Type B pancreatic cell (in vitro differentiated cells): ENCODE measurements around the gene CDK5. TPM values are rescaled to one million over a fixed set of nuclear protein-coding genes. Genes with fewer than 3 reads are reported as not detected.

ENCODE experiments used
- DNase-seq: peaks from one replicate; pipeline ENCODE4 v3.0.0; 2021; ENCODE audit warnings: mixed read lengths; ENCODE audit not compliant: unreplicated experiment; ENCODE audit errors: extremely low spot score
- H3K27ac Mint-ChIP-seq: 2 replicates; pipeline ENCODE4 v1.8.0; 2021; ENCODE audit warnings: mild to moderate bottlenecking, mixed read lengths
- H3K27me3 Mint-ChIP-seq: 2 replicates; pipeline ENCODE4 v1.8.0; 2021; ENCODE audit warnings: mixed read lengths
- H3K36me3 Mint-ChIP-seq: 2 replicates; pipeline ENCODE4 v1.8.0; 2021; ENCODE audit warnings: mixed read lengths
- H3K4me1 Mint-ChIP-seq: one replicate; pipeline ENCODE4 v1.8.0; 2021; ENCODE audit warnings: mixed read lengths; ENCODE audit not compliant: unreplicated experiment
- H3K4me3 Mint-ChIP-seq: 2 replicates; pipeline ENCODE4 v1.8.0; 2021; ENCODE audit warnings: mild to moderate bottlenecking, mixed read lengths
- H3K9me3 Mint-ChIP-seq: 2 replicates; pipeline ENCODE4 v1.8.0; 2021; ENCODE audit warnings: mixed read lengths
- total RNA-seq: library from RNA; stranded (reverse); gene quantifications from 2 replicates; pipeline ENCODE4 v1.2.1, GENCODE V29; 2021; ENCODE audit warnings: low replicate concordance
- TF ChIP-seq, protein P1 (sequence below): fragments of 200-600 bp; sonication (generic); conservative IDR thresholded peaks from 2 replicates; pipeline ENCODE4 v1.5.0; 2021; ENCODE audit warnings: antibody characterized with exemption, mild to moderate bottlenecking

The CDK5 gene
- total RNA-seq, 1 donor from 2014 or later, result 20.5 TPM

DNA sequence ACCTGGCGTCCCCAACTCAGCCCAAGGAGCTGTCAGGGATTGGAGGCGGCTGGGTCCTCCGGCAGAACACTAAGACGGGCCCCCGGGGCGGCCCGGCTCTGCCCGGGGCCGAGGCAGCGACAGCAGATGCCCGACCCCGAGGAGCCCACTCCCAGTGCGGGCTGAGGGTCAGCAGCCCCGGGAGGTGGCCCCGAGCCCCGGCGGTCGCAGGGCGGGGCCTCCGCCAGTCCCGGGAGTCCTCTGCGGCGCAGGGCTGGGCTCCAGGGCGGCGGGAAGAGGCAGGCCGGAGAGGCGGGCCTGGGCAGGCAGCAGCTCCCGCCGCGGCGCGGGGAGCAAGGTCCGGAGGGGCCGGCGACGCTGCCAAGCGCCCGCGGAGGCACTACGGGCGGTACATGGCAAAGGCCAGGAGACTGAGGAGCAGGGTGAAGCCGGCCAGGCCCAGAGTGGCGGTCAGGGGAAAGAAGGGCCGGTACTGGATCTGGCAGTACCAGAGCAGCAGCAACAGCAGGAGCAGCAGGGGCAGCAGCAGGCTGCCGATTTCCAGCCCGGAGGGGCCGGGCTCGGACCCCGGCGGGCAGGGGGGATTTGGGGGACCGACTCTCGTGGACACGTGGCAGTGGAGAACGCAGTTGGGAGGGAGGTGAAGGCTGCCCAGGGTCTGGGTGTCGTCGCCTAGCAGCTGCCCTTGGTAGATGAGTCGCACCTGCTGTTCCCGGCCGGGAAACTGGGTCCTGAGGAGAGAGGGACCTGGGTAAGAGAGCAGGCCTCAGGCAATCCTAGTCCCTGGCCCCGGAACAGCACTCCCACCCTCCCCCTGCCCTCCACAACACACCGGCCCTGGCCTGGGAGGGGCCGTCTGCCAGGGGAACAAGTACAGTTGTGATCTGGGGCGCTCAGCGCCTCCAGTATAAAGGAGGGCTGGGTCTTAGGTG, 23.7 kb upstream of the CDK5 start:
- TF ChIP-seq, protein P1, sequence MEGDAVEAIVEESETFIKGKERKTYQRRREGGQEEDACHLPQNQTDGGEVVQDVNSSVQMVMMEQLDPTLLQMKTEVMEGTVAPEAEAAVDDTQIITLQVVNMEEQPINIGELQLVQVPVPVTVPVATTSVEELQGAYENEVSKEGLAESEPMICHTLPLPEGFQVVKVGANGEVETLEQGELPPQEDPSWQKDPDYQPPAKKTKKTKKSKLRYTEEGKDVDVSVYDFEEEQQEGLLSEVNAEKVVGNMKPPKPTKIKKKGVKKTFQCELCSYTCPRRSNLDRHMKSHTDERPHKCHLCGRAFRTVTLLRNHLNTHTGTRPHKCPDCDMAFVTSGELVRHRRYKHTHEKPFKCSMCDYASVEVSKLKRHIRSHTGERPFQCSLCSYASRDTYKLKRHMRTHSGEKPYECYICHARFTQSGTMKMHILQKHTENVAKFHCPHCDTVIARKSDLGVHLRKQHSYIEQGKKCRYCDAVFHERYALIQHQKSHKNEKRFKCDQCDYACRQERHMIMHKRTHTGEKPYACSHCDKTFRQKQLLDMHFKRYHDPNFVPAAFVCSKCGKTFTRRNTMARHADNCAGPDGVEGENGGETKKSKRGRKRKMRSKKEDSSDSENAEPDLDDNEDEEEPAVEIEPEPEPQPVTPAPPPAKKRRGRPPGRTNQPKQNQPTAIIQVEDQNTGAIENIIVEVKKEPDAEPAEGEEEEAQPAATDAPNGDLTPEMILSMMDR, result no peak
- no peak for DNase-seq
- Mint-ChIP-seq H3K27me3 (no peaks in the 10 kb centered on the region), H3K4me1 (peaks cover 32% of the 10 kb centered on the region), H3K4me3 (peak overlapping the region; percentile 96), H3K36me3 (no peaks in the 10 kb centered on the region), H3K27ac (peak overlapping the region; percentile 43), H3K9me3 (no peaks in the 10 kb centered on the region)

GRCh38 chr7:151080522-151081169, 22.9 kb upstream of the CDK5 start, which contains the start of gene FASTK:
FASTK (minus strand) TSS chr7:151080809; CDS start chr7:151080766, 43 bp downstream.
- TF ChIP-seq, protein P1, result no peak
- H3K4me1 Mint-ChIP-seq, result peaks cover 30% of the 10 kb centered on the region
- H3K36me3 Mint-ChIP-seq, result no peaks in the 10 kb centered on the region
- H3K9me3 Mint-ChIP-seq, result no peaks in the 10 kb centered on the region
- DNase-seq, result peak; percentile 90
- peak within 1 kb of the TSS; percentile 96 for H3K4me3 Mint-ChIP-seq
- H3K27me3 Mint-ChIP-seq, result no peaks in the 10 kb centered on the region
- H3K27ac Mint-ChIP-seq, result peak within 1 kb of the TSS; percentile 95

DNA sequence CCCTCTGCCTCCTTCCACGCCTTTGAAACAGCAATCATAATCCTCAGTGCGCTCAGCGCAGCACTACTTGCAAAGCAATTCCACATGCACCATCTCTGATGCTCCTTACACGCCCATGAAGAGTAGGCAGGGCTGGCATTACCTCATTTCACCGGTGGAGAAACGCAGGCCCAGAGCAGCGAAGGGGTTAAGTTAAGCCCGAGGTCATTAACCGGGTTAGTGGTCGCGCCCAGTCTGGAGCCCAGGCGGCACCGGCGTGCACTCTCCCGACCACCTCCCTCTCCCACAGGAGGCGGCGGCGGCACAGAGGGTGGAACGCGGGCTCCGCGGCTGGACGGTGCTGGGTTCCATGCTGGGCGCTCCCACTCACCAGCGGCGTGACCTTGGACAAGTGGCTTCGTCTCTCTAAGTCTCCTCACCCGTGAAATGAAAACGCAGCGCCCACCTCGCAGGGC, 22.4 kb upstream of the CDK5 start:
- DNase-seq, result no peak
- no peaks in the 10 kb centered on the region for H3K9me3 Mint-ChIP-seq
- H3K36me3 Mint-ChIP-seq, result no peaks in the 10 kb centered on the region
- H3K27me3 Mint-ChIP-seq, result no peaks in the 10 kb centered on the region
- H3K4me1 Mint-ChIP-seq, result peaks cover 24% of the 10 kb centered on the region
- H3K4me3 Mint-ChIP-seq, result peak overlapping the region; percentile 96
- TF ChIP-seq, protein P1, result no peak
- peak overlapping the region; percentile 95 for H3K27ac Mint-ChIP-seq

GRCh38 chr7:151079199-151079910, 21.7 kb upstream of the CDK5 start:
- Mint-ChIP-seq H3K9me3 (no peaks in the 10 kb centered on the region), H3K36me3 (no peaks in the 10 kb centered on the region), H3K4me3 (peak overlapping the region; percentile 96), H3K27me3 (no peaks in the 10 kb centered on the region), H3K27ac (peak overlapping the region; percentile 95), H3K4me1 (peaks cover 20% of the 10 kb centered on the region)
- TF ChIP-seq, protein P1, result no peak
- DNase-seq, result no peak

DNA sequence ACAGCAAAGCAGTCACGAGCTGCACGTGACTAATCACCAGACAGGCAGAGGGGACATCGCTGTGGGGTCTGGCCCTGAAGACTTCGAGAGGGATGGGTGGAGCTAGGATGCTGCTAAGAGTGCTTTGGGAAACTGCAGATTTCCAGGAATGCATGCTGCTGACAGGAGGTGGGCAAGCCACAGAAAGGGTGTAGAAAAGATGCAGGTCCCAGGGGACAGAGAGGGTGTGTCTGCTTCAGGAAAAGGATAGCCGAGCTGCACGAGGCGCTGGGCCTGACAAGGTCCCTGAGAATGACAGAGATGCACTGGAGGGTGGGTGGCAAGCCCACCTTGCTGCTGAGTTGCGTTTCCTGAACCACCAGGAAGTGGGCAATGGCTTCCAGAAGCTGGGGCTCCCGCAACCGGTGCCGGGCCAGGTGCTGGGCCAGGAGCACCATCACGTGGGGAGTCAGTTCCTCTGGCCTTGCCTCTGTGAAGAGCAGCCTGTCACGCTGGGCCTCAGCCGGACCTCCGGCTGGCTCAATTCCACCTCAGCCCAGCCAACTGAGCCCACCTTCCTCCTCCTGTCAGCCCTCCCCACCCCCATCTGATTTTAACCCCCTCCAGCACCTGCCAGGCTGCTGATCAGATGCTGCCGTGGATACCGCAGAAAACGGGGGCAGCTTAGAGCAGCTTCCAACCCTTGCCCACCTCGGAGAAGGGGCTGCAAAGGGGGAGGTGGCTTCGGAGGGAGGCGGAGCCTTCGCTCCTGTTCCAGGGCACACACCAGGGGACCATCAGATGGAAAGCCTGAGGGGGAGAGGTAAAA, 20.7 kb upstream of the CDK5 start:
- Mint-ChIP-seq H3K4me3 (peak overlapping the region; percentile 96), H3K27me3 (no peaks in the 10 kb centered on the region), H3K27ac (peak overlapping the region; percentile 55), H3K4me1 (peaks cover 20% of the 10 kb centered on the region), H3K36me3 (no peaks in the 10 kb centered on the region), H3K9me3 (no peaks in the 10 kb centered on the region)
- TF ChIP-seq, protein P1, result no peak
- DNase-seq, result no peak
